ENCODE results near the gene JAKMIP2. TPM values are rescaled to one million over a fixed set of nuclear protein-coding genes. Genes with fewer than 3 reads are reported as not detected.
"Not testable (repeated sequence)": the region's sequence is repeated elsewhere in the genome, so short reads cannot be mapped to it uniquely, and the experiment has no call there.

The JAKMIP2 gene
- total RNA-seq, 1 experiment from 2014 or later, result 6.4 TPM

DNA sequence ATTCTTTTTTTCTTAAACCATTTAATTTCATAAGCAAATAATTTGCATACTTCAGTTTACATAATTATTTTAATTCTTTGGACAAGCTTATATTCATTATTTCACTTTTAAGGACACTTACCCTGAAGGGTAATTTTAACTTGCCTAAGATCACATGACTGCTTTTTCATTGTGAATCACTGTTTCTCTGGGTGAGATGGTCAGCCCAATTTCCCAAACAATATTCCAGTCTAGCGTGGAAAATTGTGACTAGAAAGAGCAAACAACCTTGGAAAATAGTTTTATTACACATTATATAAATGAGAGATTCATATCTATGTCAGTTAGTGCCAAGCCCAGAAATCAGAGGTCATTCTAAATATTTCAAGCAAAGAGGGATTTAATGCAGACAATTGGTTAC is 21.4 kb upstream of the JAKMIP2 start:
- Histone ChIP-seq H2BK5ac (ENCODE audit: insufficient read length, low read length) (no peak overlapping the region), H4K20me1 (ENCODE audit: control insufficient read depth, insufficient read depth, insufficient read length) (no peaks in the 10 kb centered on the region), H3K9ac (ENCODE audit: extremely low read depth, insufficient read length, low read length) (no peak overlapping the region), H3T11ph (ENCODE audit: low read length) (no peak overlapping the region), H3K27ac (ENCODE audit: insufficient read length, low read depth, low read length) (no peak overlapping the region), H3K4me2 (ENCODE audit: insufficient read depth, insufficient read length, low read length) (no peak overlapping the region), H4K91ac (ENCODE audit: insufficient read length, low read depth, low read length) (no peak overlapping the region), H3K56ac (ENCODE audit: insufficient read length, low read depth, low read length) (no peak overlapping the region), H2AFZ (ENCODE audit: low read length) (no peak overlapping the region), H3K23me2 (ENCODE audit: insufficient read length, low read depth, low read length, poor library complexity, severe bottlenecking) (no peaks in the 10 kb centered on the region), H2BK120ac (ENCODE audit: low read depth, low read length, poor library complexity, severe bottlenecking) (no peak overlapping the region), H3K23ac (ENCODE audit: insufficient read length, low read depth, low read length) (no peak overlapping the region), H3K79me1 (ENCODE audit: insufficient read depth, low read depth, low read length, poor library complexity, severe bottlenecking) (no peaks in the 10 kb centered on the region), H3K27me3 (ENCODE audit: insufficient read depth, low read length) (no peaks in the 10 kb centered on the region), H4K5ac (ENCODE audit: insufficient read length, low read depth, low read length) (no peak overlapping the region), H2BK12ac (ENCODE audit: insufficient read length, low read depth, low read length) (no peak overlapping the region), H4K8ac (replicated peaks; ENCODE audit: insufficient read length, low read depth, low read length) (no peak overlapping the region), H3K4ac (ENCODE audit: low read depth, low read length) (no peak overlapping the region), H2AK5ac (ENCODE audit: insufficient read length, low read length) (no peak overlapping the region), H3K79me2 (ENCODE audit: insufficient read depth, low read length) (no peaks in the 10 kb centered on the region), H3K4me1 (ENCODE audit: insufficient read depth, low read length) (no peaks in the 10 kb centered on the region), H2BK15ac (ENCODE audit: low read depth, low read length) (no peak overlapping the region), H2BK20ac (ENCODE audit: low read depth, low read length, poor library complexity, severe bottlenecking) (no peak overlapping the region), H3K14ac (ENCODE audit: insufficient read depth, low read length) (no peak overlapping the region), H3K9me3 (ENCODE audit: control insufficient read depth, low read depth, low read length) (no peaks in the 10 kb centered on the region), H3K18ac (ENCODE audit: insufficient read length, low read depth, low read length) (no peak overlapping the region)
- no peak overlapping the region for H3K4me3 Mint-ChIP-seq
- DNase-seq, result no peak
- no CpG with 5 or more reads among the region's 1 CpG for WGBS (ENCODE audit: extremely low coverage, insufficient read length, low lambda C conversion rate)
- H3K9me3 Mint-ChIP-seq, result no peaks in the 10 kb centered on the region
- TF ChIP-seq, protein P1, sequence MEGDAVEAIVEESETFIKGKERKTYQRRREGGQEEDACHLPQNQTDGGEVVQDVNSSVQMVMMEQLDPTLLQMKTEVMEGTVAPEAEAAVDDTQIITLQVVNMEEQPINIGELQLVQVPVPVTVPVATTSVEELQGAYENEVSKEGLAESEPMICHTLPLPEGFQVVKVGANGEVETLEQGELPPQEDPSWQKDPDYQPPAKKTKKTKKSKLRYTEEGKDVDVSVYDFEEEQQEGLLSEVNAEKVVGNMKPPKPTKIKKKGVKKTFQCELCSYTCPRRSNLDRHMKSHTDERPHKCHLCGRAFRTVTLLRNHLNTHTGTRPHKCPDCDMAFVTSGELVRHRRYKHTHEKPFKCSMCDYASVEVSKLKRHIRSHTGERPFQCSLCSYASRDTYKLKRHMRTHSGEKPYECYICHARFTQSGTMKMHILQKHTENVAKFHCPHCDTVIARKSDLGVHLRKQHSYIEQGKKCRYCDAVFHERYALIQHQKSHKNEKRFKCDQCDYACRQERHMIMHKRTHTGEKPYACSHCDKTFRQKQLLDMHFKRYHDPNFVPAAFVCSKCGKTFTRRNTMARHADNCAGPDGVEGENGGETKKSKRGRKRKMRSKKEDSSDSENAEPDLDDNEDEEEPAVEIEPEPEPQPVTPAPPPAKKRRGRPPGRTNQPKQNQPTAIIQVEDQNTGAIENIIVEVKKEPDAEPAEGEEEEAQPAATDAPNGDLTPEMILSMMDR (conservative IDR thresholded peaks at IDR 0.05), result no peak
- no peak overlapping the region for H3K27ac Mint-ChIP-seq
- peaks cover 3 to 8% of the 10 kb centered on the region in 2 experiments; a peak in 1 of 4 replicates for H3K4me1 Mint-ChIP-seq
- peaks cover 2% of the 10 kb centered on the region; the same call in 1 of the 2 replicates for H3K27me3 Mint-ChIP-seq (ENCODE audit: low read depth)
- H3K36me3 Mint-ChIP-seq (ENCODE audit: insufficient read depth in 1 of 3, low read depth in 3 of 3), result no peaks in the 10 kb centered on the region

DNA sequence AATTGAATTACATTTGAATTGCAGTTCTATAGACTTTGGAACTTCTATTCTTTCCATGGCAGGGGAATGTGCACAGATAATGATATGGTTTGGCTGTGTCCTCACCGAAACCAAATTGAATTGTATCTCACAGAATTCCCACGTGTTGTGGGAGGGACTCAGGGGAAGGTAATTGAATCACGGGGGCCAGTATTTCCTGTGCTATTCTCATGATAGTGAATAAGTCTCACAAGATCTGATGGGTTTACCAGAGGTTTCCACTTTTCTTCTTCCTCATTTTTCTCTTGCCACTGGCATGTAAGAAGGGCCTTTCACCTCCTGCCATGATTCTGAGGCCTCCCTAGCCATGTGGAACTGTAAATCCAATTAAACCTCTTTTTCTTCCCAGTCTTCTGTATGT is 20.6 kb upstream of the JAKMIP2 start:
- not testable (repeated sequence) for H4K5ac ChIP-seq (ENCODE audit: insufficient read length, low read depth, low read length); H3K79me1 ChIP-seq (ENCODE audit: insufficient read depth, low read depth, low read length, poor library complexity, severe bottlenecking); H3K9me3 Mint-ChIP-seq; H3K27me3 Mint-ChIP-seq (ENCODE audit: low read depth); H4K8ac ChIP-seq (replicated peaks; ENCODE audit: insufficient read length, low read depth, low read length); H3K18ac ChIP-seq (ENCODE audit: insufficient read length, low read depth, low read length); H3K56ac ChIP-seq (ENCODE audit: insufficient read length, low read depth, low read length); H3K9ac ChIP-seq (ENCODE audit: extremely low read depth, insufficient read length, low read length); H3K9me3 ChIP-seq (ENCODE audit: control insufficient read depth, low read depth, low read length); H3K4ac ChIP-seq (ENCODE audit: low read depth, low read length); H3K27ac ChIP-seq (ENCODE audit: insufficient read length, low read depth, low read length); H4K91ac ChIP-seq (ENCODE audit: insufficient read length, low read depth, low read length); H3K79me2 ChIP-seq (ENCODE audit: insufficient read depth, low read length); H2BK120ac ChIP-seq (ENCODE audit: low read depth, low read length, poor library complexity, severe bottlenecking); H3K4me1 ChIP-seq (ENCODE audit: insufficient read depth, low read length); H2BK15ac ChIP-seq (ENCODE audit: low read depth, low read length); H2AK5ac ChIP-seq (ENCODE audit: insufficient read length, low read length); H3K4me1 Mint-ChIP-seq; H3K36me3 Mint-ChIP-seq (ENCODE audit: insufficient read depth in 1 of 3, low read depth in 3 of 3); H3K4me3 Mint-ChIP-seq; H4K20me1 ChIP-seq (ENCODE audit: control insufficient read depth, insufficient read depth, insufficient read length); H3K14ac ChIP-seq (ENCODE audit: insufficient read depth, low read length); H3K23me2 ChIP-seq (ENCODE audit: insufficient read length, low read depth, low read length, poor library complexity, severe bottlenecking); H2BK5ac ChIP-seq (ENCODE audit: insufficient read length, low read length); H2AFZ ChIP-seq (ENCODE audit: low read length); H3K23ac ChIP-seq (ENCODE audit: insufficient read length, low read depth, low read length); H3K27me3 ChIP-seq (ENCODE audit: insufficient read depth, low read length); DNase-seq; H3K4me2 ChIP-seq (ENCODE audit: insufficient read depth, insufficient read length, low read length); H2BK12ac ChIP-seq (ENCODE audit: insufficient read length, low read depth, low read length); H3K27ac Mint-ChIP-seq; H2BK20ac ChIP-seq (ENCODE audit: low read depth, low read length, poor library complexity, severe bottlenecking); H3T11ph ChIP-seq (ENCODE audit: low read length)
- no CpG with 5 or more reads among the region's 3 CpGs for WGBS (ENCODE audit: extremely low coverage, insufficient read length, low lambda C conversion rate)
